GM19238 (cell line): Measurements from ENCODE around the gene EEPD1.
"Not testable (repeated sequence)": the region's sequence is repeated elsewhere in the genome, so short reads cannot be mapped to it uniquely, and the experiment has no call there.

ENCODE experiments used
- DNase-seq: peaks from one replicate; pipeline ENCODE4 v3.0.0; 2011; ENCODE audit warnings: low spot score; ENCODE audit not compliant: insufficient read length

EEPD1 gene

GRCh38 chr7:36128448-36129047 is 24.5 kb upstream of the EEPD1 start:
- no peak for DNase-seq

- DNase-seq = no peak
These were observed 24.0 kb upstream of the EEPD1 start for GRCh38 chr7:36129048-36129534.

- no peak for DNase-seq
These were observed 22.7 kb upstream of the EEPD1 start for GRCh38 chr7:36130236-36130945.

GRCh38 chr7:36131026-36131425 is 22.0 kb upstream of the EEPD1 start:
- no peak for DNase-seq

GRCh38 chr7:36131499-36131898 is 21.6 kb upstream of the EEPD1 start:
- DNase-seq = no peak

GRCh38 chr7:36132012-36132411 is 21.0 kb upstream of the EEPD1 start:
- DNase-seq = no peak

GRCh38 chr7:36135700-36136099 is 17.4 kb upstream of the EEPD1 start:
- DNase-seq = no peak

- no peak for DNase-seq
These were observed 15.8 kb upstream of the EEPD1 start for GRCh38 chr7:36137258-36137657.

- DNase-seq = no peak
These were observed 15.3 kb upstream of the EEPD1 start for GRCh38 chr7:36137754-36138153.

- DNase-seq = no peak
These were observed 14.8 kb upstream of the EEPD1 start for GRCh38 chr7:36138209-36138608.

- DNase-seq = no peak
These were observed 11.7 kb upstream of the EEPD1 start for GRCh38 chr7:36141351-36141750.

- no peak for DNase-seq
These were observed 11.2 kb upstream of the EEPD1 start for GRCh38 chr7:36141850-36142249.

- no peak for DNase-seq
These were observed 8.9 kb upstream of the EEPD1 start for GRCh38 chr7:36144189-36144588.

- no peak for DNase-seq
These were observed 7.4 kb upstream of the EEPD1 start for GRCh38 chr7:36145686-36146085.

GRCh38 chr7:36147361-36147760 is 5.7 kb upstream of the EEPD1 start:
- DNase-seq = no peak

- DNase-seq = no peak
These were observed 4.5 kb upstream of the EEPD1 start for GRCh38 chr7:36148422-36149065.

- DNase-seq = not testable (repeated sequence)
These were observed 3.8 kb upstream of the EEPD1 start for GRCh38 chr7:36149240-36149639.

- no peak for DNase-seq
These were observed 3.2 kb upstream of the EEPD1 start for GRCh38 chr7:36149694-36150452.

GRCh38 chr7:36151921-36152755 is 916 bp upstream of the EEPD1 start:
- no peak for DNase-seq

GRCh38 chr7:36153571-36154097 is 580 bp downstream of the EEPD1 start:
- DNase-seq = no peak
